HCEC 1CT (cell line): Measurements from ENCODE around the gene PRDX4.
A peak's percentile ranks its signal among the peaks of the same experiment; 100 is the strongest.
"Not testable (repeated sequence)": the region's sequence is repeated elsewhere in the genome, so short reads cannot be mapped to it uniquely, and the experiment has no call there.

ENCODE experiments used
- DNase-seq: peaks from one replicate; pipeline ENCODE4 v3.0.0-alpha.2; 2017

PRDX4 gene

GRCh38 chrX:23676486-23676885 is 9.2 kb downstream of the PRDX4 start:
- not testable (repeated sequence) for DNase-seq

DNA sequence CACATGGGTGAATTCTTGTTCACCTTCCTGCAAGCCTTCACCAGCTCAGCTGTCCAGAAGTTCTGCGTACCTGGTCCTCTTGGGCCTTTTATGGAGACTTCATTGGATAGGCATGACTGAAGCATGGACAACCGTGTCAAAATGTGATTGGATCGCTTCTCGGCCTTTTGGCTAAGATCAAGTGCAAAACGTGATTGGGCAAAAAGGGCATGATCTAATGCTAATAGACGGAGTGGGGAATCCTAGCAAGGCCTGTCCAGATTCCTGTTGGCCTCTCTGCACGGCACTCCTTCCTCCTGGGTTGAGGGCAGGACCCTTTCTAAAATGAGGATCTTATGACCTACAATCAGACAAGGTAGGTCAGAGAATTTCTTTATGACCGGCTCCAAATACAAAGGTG is 24.9 kb downstream of the PRDX4 start:
- no peak for DNase-seq

- peak; percentile 15 for DNase-seq
Observed at GRCh38 chrX:23694606-23695005, 27.3 kb downstream of the PRDX4 start.

DNA sequence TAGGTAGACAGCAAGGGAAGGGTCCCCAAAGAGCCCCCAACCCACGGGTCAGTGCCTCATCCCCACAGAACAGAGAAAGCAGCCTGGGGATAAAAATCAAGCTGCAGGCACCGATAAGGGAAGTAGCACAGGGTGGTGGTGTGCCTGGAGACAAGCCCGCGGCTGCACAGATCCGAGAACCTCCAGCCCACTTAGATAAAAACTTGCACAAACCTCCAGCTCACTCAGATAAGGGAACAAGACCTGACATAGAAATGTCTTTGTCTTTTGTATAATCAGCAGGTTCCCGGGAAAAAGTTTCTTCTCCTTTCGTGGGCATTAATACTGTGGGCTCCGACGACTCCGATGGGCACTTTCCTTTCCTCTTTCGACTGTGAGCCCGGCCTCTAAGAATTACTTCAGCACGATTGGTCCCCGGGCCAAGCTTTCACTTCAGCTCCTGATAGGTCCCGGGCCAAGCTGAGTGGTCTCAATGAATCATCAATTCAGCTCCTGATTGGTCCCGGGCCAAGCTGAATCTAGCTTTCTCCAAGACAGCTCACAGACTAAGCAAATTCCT is 32.4 kb downstream of the PRDX4 start:
- DNase-seq = no peak

- DNase-seq = no peak
Observed at GRCh38 chrX:23704673-23705206, 37.4 kb downstream of the PRDX4 start.

DNA sequence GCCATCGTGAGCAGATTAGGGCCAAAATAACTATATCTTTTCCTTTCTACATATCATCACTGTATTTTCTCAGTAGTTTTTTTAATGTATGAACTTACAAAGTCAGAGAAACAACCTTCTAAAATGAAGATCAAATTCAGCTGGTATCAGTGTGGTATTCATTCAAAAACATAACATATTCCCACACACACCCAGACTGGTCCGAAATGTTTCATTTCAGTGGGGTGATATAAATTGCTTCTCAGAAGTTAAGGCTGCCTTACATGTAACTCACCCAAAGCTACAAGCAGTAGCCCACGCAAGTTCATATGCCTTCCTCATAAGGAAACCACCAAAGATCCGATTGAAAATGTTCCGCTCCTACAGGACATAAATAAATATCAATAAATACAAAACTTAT is 37.9 kb downstream of the PRDX4 start:
- no peak for DNase-seq

GRCh38 chrX:23720117-23720677 is 52.9 kb downstream of the PRDX4 start:
- DNase-seq = peak; percentile 52

- DNase-seq = no peak
Observed at GRCh38 chrX:23726191-23726590, 58.9 kb downstream of the PRDX4 start.

DNA sequence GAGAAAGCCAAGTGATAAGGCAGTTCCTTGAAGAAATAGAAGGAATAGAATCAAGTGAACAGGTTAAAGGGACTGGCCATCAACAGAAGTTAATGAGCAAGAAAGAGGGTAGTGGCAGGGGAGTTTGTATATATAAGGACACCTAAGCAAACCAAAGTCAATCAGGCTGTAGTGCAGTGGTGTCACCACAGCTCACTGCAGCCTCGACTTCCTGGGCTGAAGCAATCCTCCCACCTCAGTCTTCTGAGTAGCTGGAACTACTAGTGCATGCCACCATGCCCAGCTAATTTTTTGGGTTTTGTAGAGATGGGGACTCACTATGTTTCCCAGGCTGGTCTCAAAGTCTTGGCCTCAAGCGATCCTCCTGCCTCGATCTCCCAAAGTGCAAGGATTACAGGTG is 59.9 kb downstream of the PRDX4 start:
- no peak for DNase-seq

- DNase-seq = no peak
Observed at GRCh38 chrX:23729214-23729613, 61.9 kb downstream of the PRDX4 start.

DNA sequence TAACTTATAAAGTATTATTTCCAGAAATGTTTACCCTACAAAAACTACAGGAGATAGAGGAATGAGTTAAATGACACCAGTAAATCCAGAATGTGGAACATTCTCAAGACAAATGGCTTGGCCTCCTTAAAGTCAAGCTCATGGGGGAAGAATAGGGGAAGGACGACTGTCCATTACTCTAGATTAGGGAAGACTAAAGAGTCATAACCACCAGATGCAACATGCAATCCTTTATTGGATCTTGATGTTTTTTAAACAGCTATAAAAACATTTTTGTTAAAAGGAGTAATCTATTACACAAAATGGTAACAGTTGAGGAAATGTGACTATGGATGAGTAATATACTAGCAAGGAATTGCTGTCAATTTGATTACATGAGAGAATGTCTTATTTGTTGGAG is 64.7 kb downstream of the PRDX4 start:
- peak; percentile 17 for DNase-seq

- no peak for DNase-seq
Observed at GRCh38 chrX:23732704-23733103, 65.4 kb downstream of the PRDX4 start.
